Ascending aorta (tissue), 2 donors: Measurements from ENCODE around the gene CLEC2D. TPM values are rescaled to one million over a fixed set of nuclear protein-coding genes. Genes with fewer than 3 reads are reported as not detected.
"Not testable (repeated sequence)": the region's sequence is repeated elsewhere in the genome, so short reads cannot be mapped to it uniquely, and the experiment has no call there.

Experiments
- DNase-seq, 2 donors: peaks; one replicate each; pipeline ENCODE4 v3.0.0-alpha.2; 2019; ENCODE audit warnings: low spot score in 2 of 2
- H3K27ac ChIP-seq, 2 donors: fragments of 200-600 bp; sonication (generic); one replicate each; pipeline ENCODE4 v1.5.1; 2016 to 2017; ENCODE audit warnings: mild to moderate bottlenecking in 1 of 2
- H3K27me3 ChIP-seq: fragments of 200-600 bp; sonication (generic); one replicate; pipeline ENCODE4 v1.5.1; 2017
- H3K36me3 ChIP-seq, 2 donors: fragments of 200-600 bp; sonication (generic); one replicate each; pipeline ENCODE4 v1.5.1; 2016
- H3K4me1 ChIP-seq, 2 donors: fragments of 200-600 bp; sonication (generic); one replicate each; pipeline ENCODE4 v1.5.1; 2016 to 2017; ENCODE audit warnings: mild to moderate bottlenecking in 1 of 2
- H3K4me3 ChIP-seq, 2 donors: fragments of 200-600 bp; sonication (generic); one replicate each; pipeline ENCODE4 v1.5.1; 2016 to 2017; ENCODE audit warnings: mild to moderate bottlenecking in 1 of 2
- H3K9me3 ChIP-seq, 2 donors: fragments of 200-600 bp; sonication (generic); one replicate each; pipeline ENCODE4 v1.5.1; 2016
- intact Hi-C: fragments of 100-400 bp; cut with DNase I; formaldehyde crosslinking; loops from one replicate; pipeline ENCODE4 v1.15.1; 2023
- total RNA-seq: library from RNA; depleted of rRNA; stranded (reverse); fragments of >200 nt; gene quantifications from one replicate; pipeline ENCODE4 v1.1.0, GENCODE V29; 2016
- TF ChIP-seq, protein P1 (sequence below), 3 experiments: fragments of 200-600 bp in 2 of 3; fragments of 450-650 bp in 1 of 3; sonication (generic) in 2 of 3; IDR thresholded peaks; one replicate each; pipeline ENCODE4 v1.5.1; 2016 to 2019; ENCODE audit warnings: antibody characterized with exemption in 3 of 3, mild to moderate bottlenecking in 1 of 3, moderate library complexity in 1 of 3

CLEC2D gene
- total RNA-seq, 1 donor from 2014 or later = not detected

- intact Hi-C loops = no loop called here
- Histone ChIP-seq H3K4me3 (no peak overlapping the region), H3K4me1 (no peaks in the 10 kb centered on the region), H3K9me3 (no peaks in the 10 kb centered on the region), H3K27ac (no peak overlapping the region), H3K36me3 (peaks cover 1 to 5% of the 10 kb centered on the region in 2 donors), H3K27me3 (no peaks in the 10 kb centered on the region)
- TF ChIP-seq, protein P1, sequence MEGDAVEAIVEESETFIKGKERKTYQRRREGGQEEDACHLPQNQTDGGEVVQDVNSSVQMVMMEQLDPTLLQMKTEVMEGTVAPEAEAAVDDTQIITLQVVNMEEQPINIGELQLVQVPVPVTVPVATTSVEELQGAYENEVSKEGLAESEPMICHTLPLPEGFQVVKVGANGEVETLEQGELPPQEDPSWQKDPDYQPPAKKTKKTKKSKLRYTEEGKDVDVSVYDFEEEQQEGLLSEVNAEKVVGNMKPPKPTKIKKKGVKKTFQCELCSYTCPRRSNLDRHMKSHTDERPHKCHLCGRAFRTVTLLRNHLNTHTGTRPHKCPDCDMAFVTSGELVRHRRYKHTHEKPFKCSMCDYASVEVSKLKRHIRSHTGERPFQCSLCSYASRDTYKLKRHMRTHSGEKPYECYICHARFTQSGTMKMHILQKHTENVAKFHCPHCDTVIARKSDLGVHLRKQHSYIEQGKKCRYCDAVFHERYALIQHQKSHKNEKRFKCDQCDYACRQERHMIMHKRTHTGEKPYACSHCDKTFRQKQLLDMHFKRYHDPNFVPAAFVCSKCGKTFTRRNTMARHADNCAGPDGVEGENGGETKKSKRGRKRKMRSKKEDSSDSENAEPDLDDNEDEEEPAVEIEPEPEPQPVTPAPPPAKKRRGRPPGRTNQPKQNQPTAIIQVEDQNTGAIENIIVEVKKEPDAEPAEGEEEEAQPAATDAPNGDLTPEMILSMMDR (IDR thresholded peaks at IDR 0.05) = no peak
- DNase-seq = no peak
Observed at GRCh38 chr12:9699898-9700605, 30.5 kb downstream of the CLEC2D start.

DNA sequence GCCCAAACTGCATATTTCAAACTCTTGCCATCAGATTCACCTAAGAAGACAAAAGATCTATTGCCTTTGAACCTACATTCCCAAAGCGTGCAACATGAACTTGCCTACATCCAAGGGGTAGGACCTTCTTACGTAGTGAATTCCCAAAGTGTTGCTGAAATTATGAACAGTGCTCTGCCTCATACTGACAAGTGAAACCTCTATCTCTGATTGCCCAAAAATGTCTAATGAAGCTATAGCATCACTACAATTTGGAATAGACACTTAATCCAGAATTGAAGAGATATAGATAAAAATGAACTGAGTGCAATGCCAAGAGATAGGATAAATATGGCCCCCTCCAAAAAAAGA is 31.1 kb downstream of the CLEC2D start:
- TF ChIP-seq, protein P1 (IDR thresholded peaks at IDR 0.05) = no peak
- Histone ChIP-seq H3K27ac (no peak overlapping the region), H3K4me3 (no peak overlapping the region), H3K36me3 (no peaks in the 10 kb centered on the region), H3K9me3 (peaks cover 0 to 3% of the 10 kb centered on the region in 2 donors), H3K4me1 (no peaks in the 10 kb centered on the region), H3K27me3 (no peaks in the 10 kb centered on the region)
- no peak for DNase-seq
- intact Hi-C loops = no loop called here

DNA sequence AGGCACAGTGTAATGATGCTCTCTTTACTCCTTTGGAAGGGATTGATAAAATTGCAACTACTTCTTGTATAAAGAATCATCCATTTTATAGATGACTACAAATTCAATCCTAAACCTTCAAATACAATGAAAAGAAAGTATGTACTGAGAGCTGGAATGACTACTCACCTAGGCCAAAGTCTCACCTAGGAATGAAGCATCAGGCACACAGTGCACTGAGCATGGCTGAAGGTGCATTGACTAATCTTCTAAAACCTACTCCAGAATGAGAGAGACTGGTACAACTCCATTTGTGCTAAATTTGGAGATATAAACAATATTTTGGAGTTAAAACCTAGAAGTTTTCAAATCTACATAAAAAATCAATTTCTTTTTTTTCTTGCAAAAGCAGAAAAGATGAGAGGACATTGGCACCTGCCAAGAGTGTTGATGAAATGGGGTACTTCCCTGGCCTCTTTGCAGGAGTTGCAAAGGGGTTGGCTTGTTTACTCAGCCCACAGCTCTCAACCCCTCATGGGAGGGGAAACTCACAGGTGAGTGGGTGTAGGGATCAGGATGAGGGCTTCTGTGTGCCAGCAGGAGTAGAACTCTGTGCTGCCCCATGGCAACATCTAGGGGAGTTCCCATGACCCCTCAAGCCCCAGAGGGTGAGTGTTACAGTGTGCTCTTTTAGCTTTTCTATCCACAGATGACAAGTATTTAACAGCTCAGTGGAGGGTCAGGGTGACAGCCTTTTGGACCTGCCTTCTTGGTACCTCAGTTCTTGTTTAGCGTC is 32.1 kb downstream of the CLEC2D start:
- Histone ChIP-seq H3K27ac (no peak overlapping the region), H3K4me3 (no peak overlapping the region), H3K27me3 (no peaks in the 10 kb centered on the region), H3K4me1 (no peaks in the 10 kb centered on the region), H3K36me3 (no peaks in the 10 kb centered on the region), H3K9me3 (peaks cover 0 to 3% of the 10 kb centered on the region in 2 donors)
- intact Hi-C loops = no loop called here
- DNase-seq = no peak
- TF ChIP-seq, protein P1 (IDR thresholded peaks at IDR 0.05) = no peak

GRCh38 chr12:9702255-9702654 is 32.7 kb downstream of the CLEC2D start:
- Histone ChIP-seq H3K27ac (no peak overlapping the region), H3K4me3 (no peak overlapping the region), H3K27me3 (no peaks in the 10 kb centered on the region), H3K4me1 (no peaks in the 10 kb centered on the region), H3K36me3 (no peaks in the 10 kb centered on the region), H3K9me3 (peaks cover 0 to 3% of the 10 kb centered on the region in 2 donors)
- no peak for DNase-seq
- intact Hi-C loops = no loop called here
- TF ChIP-seq, protein P1 (IDR thresholded peaks at IDR 0.05) = no peak

DNA sequence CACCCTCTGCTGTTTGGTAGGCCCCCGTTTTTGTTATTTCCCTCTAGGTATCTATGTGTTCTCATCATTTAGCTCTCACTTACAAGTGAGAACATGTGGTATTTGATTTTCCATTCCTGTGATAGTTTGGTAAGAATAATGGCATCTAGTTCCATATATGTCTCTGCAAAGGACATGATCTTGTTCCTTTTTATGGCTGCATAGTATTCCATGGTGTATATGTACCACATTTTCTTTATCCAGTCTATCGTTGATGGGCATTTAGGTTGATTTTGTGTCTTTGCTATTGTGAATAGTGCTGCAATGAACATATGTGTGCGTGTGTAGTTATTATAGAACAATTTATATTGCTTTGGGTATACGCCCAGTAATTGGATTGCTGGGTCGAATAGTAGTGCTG is 35.0 kb downstream of the CLEC2D start:
- DNase-seq, H3K4me3 ChIP-seq, H3K9me3 ChIP-seq, H3K27me3 ChIP-seq, H3K36me3 ChIP-seq, H3K4me1 ChIP-seq, intact Hi-C loops, H3K27ac ChIP-seq: not testable (repeated sequence)

- H3K4me3 ChIP-seq = no peak overlapping the region
- intact Hi-C loops = no loop called here
- H3K36me3 ChIP-seq = no peaks in the 10 kb centered on the region
- no peaks in the 10 kb centered on the region for H3K27me3 ChIP-seq
- TF ChIP-seq, protein P1 (IDR thresholded peaks at IDR 0.05) = no peak
- DNase-seq = no peak
- no peaks in the 10 kb centered on the region for H3K4me1 ChIP-seq
- H3K9me3 ChIP-seq = peaks cover 0 to 3% of the 10 kb centered on the region in 2 donors
- no peak overlapping the region for H3K27ac ChIP-seq
Observed at GRCh38 chr12:9706086-9706685, 36.7 kb downstream of the CLEC2D start.
